ENCODE measurements around the gene SLC35F1. TPM values are rescaled to one million over a fixed set of nuclear protein-coding genes. Genes with fewer than 3 reads are reported as not detected.

Gene SLC35F1
- total and polyA plus RNA-seq, 2 donors (not counting 1 experiment from before 2014, with no cell fraction given): not detected

DNA sequence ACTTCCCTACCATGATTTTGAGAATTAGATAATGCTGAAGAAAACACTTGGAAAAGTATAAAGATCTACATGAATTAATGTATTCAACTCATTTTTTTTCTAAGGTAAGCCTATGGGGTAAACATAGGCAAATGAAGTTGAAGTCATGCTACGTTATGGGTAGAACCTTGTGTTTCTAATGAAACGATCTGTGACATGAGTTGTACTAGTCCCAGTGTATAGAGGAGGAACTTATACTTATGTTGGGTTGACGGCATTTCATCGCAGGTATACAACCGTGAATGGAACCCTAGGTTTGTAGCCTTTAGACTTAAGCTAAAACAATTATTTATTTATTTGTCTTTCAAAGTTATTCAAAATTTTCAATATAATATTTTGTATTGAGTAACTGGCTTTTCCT lies 2.6 kb downstream of the SLC35F1 start:
- TF ChIP-seq, protein P1, sequence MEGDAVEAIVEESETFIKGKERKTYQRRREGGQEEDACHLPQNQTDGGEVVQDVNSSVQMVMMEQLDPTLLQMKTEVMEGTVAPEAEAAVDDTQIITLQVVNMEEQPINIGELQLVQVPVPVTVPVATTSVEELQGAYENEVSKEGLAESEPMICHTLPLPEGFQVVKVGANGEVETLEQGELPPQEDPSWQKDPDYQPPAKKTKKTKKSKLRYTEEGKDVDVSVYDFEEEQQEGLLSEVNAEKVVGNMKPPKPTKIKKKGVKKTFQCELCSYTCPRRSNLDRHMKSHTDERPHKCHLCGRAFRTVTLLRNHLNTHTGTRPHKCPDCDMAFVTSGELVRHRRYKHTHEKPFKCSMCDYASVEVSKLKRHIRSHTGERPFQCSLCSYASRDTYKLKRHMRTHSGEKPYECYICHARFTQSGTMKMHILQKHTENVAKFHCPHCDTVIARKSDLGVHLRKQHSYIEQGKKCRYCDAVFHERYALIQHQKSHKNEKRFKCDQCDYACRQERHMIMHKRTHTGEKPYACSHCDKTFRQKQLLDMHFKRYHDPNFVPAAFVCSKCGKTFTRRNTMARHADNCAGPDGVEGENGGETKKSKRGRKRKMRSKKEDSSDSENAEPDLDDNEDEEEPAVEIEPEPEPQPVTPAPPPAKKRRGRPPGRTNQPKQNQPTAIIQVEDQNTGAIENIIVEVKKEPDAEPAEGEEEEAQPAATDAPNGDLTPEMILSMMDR (IDR thresholded peaks at IDR 0.05): no peak
- no peak for TF ChIP-seq EZH2 (IDR thresholded peaks at IDR 0.05; ENCODE audit: borderline replicate concordance, insufficient read depth, low read depth, low read length, poor library complexity, severe bottlenecking)
- Histone ChIP-seq H4K20me1 (ENCODE audit: control insufficient read depth, insufficient read depth, low read length, poor library complexity, severe bottlenecking) (no peaks in the 10 kb centered on the region), H3K9ac (ENCODE audit: low read length) (no peak overlapping the region), H3K79me2 (ENCODE audit: control insufficient read depth, insufficient read depth, low read length) (no peaks in the 10 kb centered on the region), H3K27me3 (replicated peaks in 1 of 4; ENCODE audit: control extremely low read depth in 1 of 4, control insufficient read depth in 3 of 4, insufficient read depth in 4 of 4, low read length in 3 of 4) (peaks cover 0 to 35% (median 28%) of the 10 kb centered on the region in 4 experiments), H3K36me3 (replicated peaks in 1 of 2; ENCODE audit: control extremely low read depth in 1 of 2, control insufficient read depth in 1 of 2, extremely low read depth in 1 of 2, insufficient read depth in 2 of 2, low read length in 1 of 2) (no peaks in the 10 kb centered on the region), H3K4me1 (ENCODE audit: control insufficient read depth in 2 of 2, insufficient read depth in 2 of 2, low read length in 2 of 2) (peaks cover 9 to 18% of the 10 kb centered on the region in 2 donors), H2AFZ (ENCODE audit: insufficient read depth, low read depth, low read length, poor library complexity, severe bottlenecking) (no peak overlapping the region), H3K4me3 (ENCODE audit: control extremely low read depth in 1 of 5, extremely low read depth in 1 of 5, insufficient read depth in 1 of 5, low read depth in 2 of 5, low read length in 4 of 5) (no peak overlapping the region), H3K27ac (ENCODE audit: low read length in 2 of 2) (no peak overlapping the region), H3K9me3 (ENCODE audit: control extremely low read depth in 1 of 3, control insufficient read depth in 2 of 3, insufficient read depth in 1 of 3, low read length in 2 of 3) (peaks cover 0 to 7% (median 0%) of the 10 kb centered on the region in 3 donors), H3K4me2 (replicated peaks; ENCODE audit: low read depth, low read length, poor library complexity, severe bottlenecking) (no peak overlapping the region)
- WGBS (ENCODE audit: insufficient coverage): 90% methylated on average over 2 of the region's 5 CpGs
- H3K27ac Mint-ChIP-seq: no peak overlapping the region
- no peak for ATAC-seq (ENCODE audit: low read depth)
- H3K4me3 Mint-ChIP-seq: no peak overlapping the region
- POLR2A ChIA-PET: no interaction called here
- H3K27me3 Mint-ChIP-seq: peaks cover 38% of the 10 kb centered on the region
- CTCF ChIA-PET: no interaction called here
- no peak for DNase-seq
- no peaks in the 10 kb centered on the region for H3K9me3 Mint-ChIP-seq (ENCODE audit: insufficient read depth)
- intact Hi-C loops (cut with micrococcal nuclease): no loop called here
- peaks cover 12% of the 10 kb centered on the region for H3K4me1 Mint-ChIP-seq

DNA sequence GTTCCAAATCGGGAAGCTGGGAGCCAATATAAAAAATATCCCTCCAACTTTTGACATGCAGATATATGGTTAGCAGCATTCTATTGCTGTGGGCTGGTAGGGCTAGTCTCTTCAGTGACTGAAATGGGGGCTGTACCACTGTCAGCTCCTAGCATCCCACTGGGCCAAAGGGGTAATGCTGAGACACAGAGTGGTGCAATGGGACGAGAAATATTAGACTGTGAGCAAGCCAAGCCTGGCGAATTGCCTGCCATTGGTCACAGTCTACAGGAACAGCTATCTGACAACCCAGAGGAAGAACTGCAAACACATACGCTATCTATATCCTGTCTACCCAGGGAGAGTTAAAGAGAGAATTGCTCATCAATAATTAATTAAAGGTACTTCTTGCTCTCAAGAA lies 3.5 kb downstream of the SLC35F1 start:
- Mint-ChIP-seq H3K27me3 (peaks cover 33% of the 10 kb centered on the region), H3K4me3 (no peak overlapping the region), H3K27ac (no peak overlapping the region), H3K9me3 (ENCODE audit: insufficient read depth) (no peaks in the 10 kb centered on the region), H3K4me1 (peaks cover 12% of the 10 kb centered on the region)
- no peak for ATAC-seq (ENCODE audit: low read depth)
- no peaks in the 10 kb centered on the region for H3K79me2 ChIP-seq (ENCODE audit: control insufficient read depth, insufficient read depth, low read length)
- intact Hi-C loops (cut with micrococcal nuclease): no loop called here
- no peaks in the 10 kb centered on the region for H3K36me3 ChIP-seq (replicated peaks in 1 of 2; ENCODE audit: control extremely low read depth in 1 of 2, control insufficient read depth in 1 of 2, extremely low read depth in 1 of 2, insufficient read depth in 2 of 2, low read length in 1 of 2)
- peaks cover 0 to 7% (median 0%) of the 10 kb centered on the region in 3 donors for H3K9me3 ChIP-seq (ENCODE audit: control extremely low read depth in 1 of 3, control insufficient read depth in 2 of 3, insufficient read depth in 1 of 3, low read length in 2 of 3)
- peaks cover 0 to 30% (median 24%) of the 10 kb centered on the region in 4 experiments for H3K27me3 ChIP-seq (replicated peaks in 1 of 4; ENCODE audit: control extremely low read depth in 1 of 4, control insufficient read depth in 3 of 4, insufficient read depth in 4 of 4, low read length in 3 of 4)
- H3K4me1 ChIP-seq (ENCODE audit: control insufficient read depth in 2 of 2, insufficient read depth in 2 of 2, low read length in 2 of 2): peaks cover 9 to 18% of the 10 kb centered on the region in 2 donors
- no peaks in the 10 kb centered on the region for H4K20me1 ChIP-seq (ENCODE audit: control insufficient read depth, insufficient read depth, low read length, poor library complexity, severe bottlenecking)
- no peak overlapping the region for H3K4me2 ChIP-seq (replicated peaks; ENCODE audit: low read depth, low read length, poor library complexity, severe bottlenecking)
- WGBS (ENCODE audit: insufficient coverage): no CpG with 5 or more reads among the region's 4 CpGs
- H2AFZ ChIP-seq (ENCODE audit: insufficient read depth, low read depth, low read length, poor library complexity, severe bottlenecking): no peak overlapping the region
- H3K27ac ChIP-seq (ENCODE audit: low read length in 2 of 2): no peak overlapping the region
- ChIA-PET CTCF (no interaction called here), POLR2A (no interaction called here)
- H3K4me3 ChIP-seq (ENCODE audit: control extremely low read depth in 1 of 5, extremely low read depth in 1 of 5, insufficient read depth in 1 of 5, low read depth in 2 of 5, low read length in 4 of 5): no peak overlapping the region
- TF ChIP-seq, protein P1 (IDR thresholded peaks at IDR 0.05): no peak
- no peak for TF ChIP-seq EZH2 (IDR thresholded peaks at IDR 0.05; ENCODE audit: borderline replicate concordance, insufficient read depth, low read depth, low read length, poor library complexity, severe bottlenecking)
- no peak overlapping the region for H3K9ac ChIP-seq (ENCODE audit: low read length)
- DNase-seq: no peak
